Measurements from ENCODE around the gene ANKRD65.

Gene ANKRD65

DNA sequence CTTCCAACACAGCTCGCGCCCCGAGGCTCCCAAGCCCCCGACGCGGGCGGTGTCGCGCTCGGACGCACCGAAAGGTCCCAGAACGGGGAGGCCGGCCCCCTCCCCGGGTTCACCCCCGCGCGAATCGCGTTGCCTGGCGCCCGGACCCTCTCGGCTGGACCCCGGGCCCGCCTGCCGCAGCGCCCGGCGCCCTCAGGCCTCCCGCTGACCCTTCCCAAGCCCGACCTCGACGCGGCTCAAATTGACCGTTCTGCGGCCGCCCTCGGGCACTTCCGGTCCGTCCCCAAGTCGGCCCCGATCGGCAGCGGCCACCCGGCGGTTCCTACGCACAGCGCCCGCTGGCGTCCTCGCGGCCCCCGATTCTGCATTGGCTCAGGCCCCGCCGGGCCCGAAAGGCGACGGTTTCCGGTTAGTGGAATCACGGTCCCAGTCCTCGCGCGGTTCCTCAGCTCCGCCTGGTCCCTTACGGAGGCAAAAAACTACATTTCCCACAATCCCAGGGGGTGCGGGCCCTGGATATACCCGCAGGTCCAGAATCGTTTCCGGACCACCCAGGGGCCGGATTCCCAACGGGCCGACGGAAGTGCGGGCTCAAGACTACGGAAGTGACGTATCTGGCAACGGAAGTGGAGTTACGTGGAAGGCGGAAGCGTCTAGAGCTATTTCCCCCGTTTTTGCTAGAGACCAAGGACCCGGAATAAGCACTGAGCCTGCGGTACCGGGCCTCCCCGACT lies 46.0 kb downstream of the ANKRD65 start, which contains the start of gene AURKAIP1:
AURKAIP1 (minus strand) TSS at position 279 of the 734 bp plus-strand sequence. CDS start 451 bp downstream, outside the sequence.
- Histone ChIP-seq H3K4me3 (ENCODE audit: low read depth, low read length) (peak within 1 kb of the TSS; percentile 93), H3K9me3 (ENCODE audit: severe bottlenecking) (no peaks in the 10 kb centered on the region), H3K27me3 (ENCODE audit: insufficient read depth, low read depth, severe bottlenecking) (no peaks in the 10 kb centered on the region), H3K36me3 (peaks cover 39% of the 10 kb centered on the region), H3K27ac (peak within 1 kb of the TSS; percentile 92)
- peak; percentile 98 for DNase-seq
- TF ChIP-seq CTCF (IDR thresholded peaks at IDR 0.05; ENCODE audit: low read depth, low read length) = no peak

GRCh38 chr1:1374589-1374928 lies 46.5 kb downstream of the ANKRD65 start:
- H3K9me3 ChIP-seq (ENCODE audit: severe bottlenecking) = no peaks in the 10 kb centered on the region
- DNase-seq = no peak
- H3K36me3 ChIP-seq = peaks cover 39% of the 10 kb centered on the region
- H3K4me3 ChIP-seq (ENCODE audit: low read depth, low read length) = peak overlapping the region; percentile 93
- TF ChIP-seq CTCF (IDR thresholded peaks at IDR 0.05; ENCODE audit: low read depth, low read length) = no peak
- H3K27ac ChIP-seq = peak overlapping the region; percentile 92
- no peaks in the 10 kb centered on the region for H3K27me3 ChIP-seq (ENCODE audit: insufficient read depth, low read depth, severe bottlenecking)

DNA sequence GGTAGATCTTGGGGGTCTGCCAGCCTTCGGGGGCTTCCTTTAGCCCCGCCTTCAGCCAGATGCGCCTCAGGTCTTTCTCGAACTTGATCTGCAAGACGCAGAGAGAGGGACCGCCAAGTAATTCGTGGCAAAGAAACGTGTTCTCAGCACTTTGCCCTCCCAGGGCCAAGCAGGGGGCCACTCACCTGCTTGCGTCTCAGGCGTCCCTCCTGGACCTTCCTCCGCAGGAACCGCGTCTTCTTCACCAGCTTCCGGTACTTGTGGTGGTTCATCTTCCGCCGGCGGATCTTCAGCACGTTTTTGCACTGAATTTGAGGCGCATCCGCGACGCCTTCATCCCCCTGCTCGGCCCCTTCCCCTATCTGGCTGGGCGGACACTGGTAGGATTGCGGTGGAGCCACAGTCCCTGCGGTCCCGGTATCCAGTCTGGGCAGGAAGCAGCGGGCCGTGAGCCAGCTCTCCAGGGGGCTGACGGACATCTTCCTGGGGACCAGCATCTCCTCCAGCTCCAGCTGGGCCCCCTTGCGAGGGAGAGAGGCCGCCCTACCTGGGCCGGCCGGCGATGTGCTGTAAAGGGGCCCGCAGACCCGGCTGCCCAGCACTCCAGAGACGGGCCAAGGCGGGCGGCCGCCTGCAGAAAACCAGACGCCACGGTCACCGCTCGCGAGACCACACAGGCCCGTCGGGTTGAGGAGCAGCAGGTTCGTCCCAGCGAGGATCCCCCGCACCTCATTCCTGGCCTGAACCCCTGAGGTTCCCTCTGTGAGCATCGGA lies 47.1 kb downstream of the ANKRD65 start:
- no peak for DNase-seq
- Histone ChIP-seq H3K27ac (peak overlapping the region; percentile 92), H3K4me3 (ENCODE audit: low read depth, low read length) (peak overlapping the region; percentile 93), H3K27me3 (ENCODE audit: insufficient read depth, low read depth, severe bottlenecking) (no peaks in the 10 kb centered on the region), H3K36me3 (peaks cover 39% of the 10 kb centered on the region), H3K9me3 (ENCODE audit: severe bottlenecking) (no peaks in the 10 kb centered on the region)
- TF ChIP-seq CTCF (IDR thresholded peaks at IDR 0.05; ENCODE audit: low read depth, low read length) = no peak

DNA sequence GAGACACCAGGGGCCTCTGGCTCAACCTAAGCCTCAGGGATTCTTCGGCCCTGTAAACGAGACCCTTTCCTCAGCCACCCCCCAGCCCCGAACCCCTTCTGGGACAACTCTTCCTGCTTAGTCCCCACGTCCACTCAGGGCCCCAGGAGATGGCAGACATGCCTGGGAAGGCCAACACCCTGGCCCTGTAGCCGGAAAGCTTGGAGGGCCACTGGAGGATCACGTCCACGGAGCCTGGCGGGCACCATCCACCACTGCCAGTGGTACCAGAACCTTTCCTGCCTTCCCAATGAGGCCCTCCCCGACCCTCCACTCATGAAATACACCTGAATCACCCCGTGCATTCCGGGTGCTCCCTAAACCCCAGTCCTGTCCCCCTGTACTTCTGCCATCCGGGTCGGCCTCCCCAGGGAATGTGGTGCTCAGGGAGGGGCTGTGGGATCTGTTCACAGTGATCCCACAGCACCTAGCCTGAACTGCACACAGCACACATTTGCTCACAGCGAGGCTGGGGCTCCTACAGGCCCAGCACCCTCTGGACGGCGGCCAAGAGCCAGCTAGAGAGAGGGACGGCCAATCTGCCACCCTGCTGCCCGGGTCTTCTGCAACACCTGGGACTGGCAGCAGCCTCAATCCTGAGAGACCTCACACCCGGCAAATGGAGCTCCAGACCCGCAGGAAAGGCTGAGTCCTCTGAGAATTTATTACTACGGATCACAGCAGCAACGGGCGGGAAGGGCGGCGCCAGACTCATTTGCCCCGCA lies 47.8 kb downstream of the ANKRD65 start:
- no peak for DNase-seq
- Histone ChIP-seq H3K9me3 (ENCODE audit: severe bottlenecking) (no peaks in the 10 kb centered on the region), H3K27me3 (ENCODE audit: insufficient read depth, low read depth, severe bottlenecking) (no peaks in the 10 kb centered on the region), H3K27ac (no peak overlapping the region), H3K4me3 (ENCODE audit: low read depth, low read length) (no peak overlapping the region), H3K36me3 (peaks cover 39% of the 10 kb centered on the region)
- TF ChIP-seq CTCF (IDR thresholded peaks at IDR 0.05; ENCODE audit: low read depth, low read length) = no peak

DNA sequence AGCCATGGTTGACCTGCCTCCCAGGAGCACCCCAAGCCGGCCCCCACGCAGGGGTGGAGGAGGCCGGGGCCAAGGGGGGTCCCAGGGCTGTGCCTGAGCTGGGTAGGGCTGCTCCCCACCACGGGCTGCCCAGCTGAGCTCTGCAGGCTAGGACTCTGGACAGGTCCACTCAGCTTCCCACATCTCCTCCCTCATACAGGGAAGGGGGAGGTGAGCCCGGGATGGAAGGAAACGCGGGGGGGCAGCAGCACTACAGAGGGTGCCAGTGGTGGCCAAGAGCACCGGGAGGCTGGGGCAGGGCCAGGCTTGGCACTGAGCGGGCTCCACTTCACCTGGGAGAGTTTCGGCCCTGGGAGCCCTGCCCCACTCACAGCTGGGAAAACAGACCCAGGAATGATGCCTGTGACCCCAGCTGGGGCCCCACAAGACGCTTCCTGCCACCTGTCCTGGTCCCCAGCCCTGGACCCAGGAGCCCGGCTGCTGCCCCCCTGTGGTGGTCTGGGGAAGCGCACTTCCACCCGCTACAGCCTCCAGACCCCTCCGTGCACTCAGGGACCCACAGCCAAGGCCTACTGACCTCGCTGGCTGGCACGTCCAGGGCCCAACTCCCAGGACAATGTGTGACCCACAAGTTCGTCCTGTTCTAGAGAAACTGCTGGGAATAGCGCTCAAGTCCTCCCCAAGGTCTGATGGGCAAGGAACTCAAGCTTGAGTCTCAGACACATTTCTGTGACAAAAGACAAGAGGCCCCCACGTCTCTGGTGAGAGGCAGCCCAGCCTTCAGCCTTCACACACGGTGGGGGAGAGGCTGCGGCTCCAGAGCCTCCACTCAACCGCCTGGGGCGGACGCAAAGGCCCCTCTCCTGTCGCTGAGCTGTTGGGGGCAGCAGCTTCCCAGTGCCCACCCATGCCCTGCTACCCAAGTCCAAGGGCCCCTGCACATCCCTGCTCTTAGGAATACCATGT lies 49.0 kb downstream of the ANKRD65 start:
- peak; percentile 83 for DNase-seq
- Histone ChIP-seq H3K27me3 (ENCODE audit: insufficient read depth, low read depth, severe bottlenecking) (no peaks in the 10 kb centered on the region), H3K36me3 (peaks cover 39% of the 10 kb centered on the region), H3K9me3 (ENCODE audit: severe bottlenecking) (peaks cover 4% of the 10 kb centered on the region), H3K4me3 (ENCODE audit: low read depth, low read length) (no peak overlapping the region), H3K27ac (peak overlapping the region; percentile 48)
- peak; percentile 91 for TF ChIP-seq CTCF (IDR thresholded peaks at IDR 0.05; ENCODE audit: low read depth, low read length)

Measured in WERI-Rb-1 (cell line).